Bone marrow (tissue), 2 donors: ENCODE results near the gene ZCCHC24.

ENCODE experiments used
- DNase-seq, 2 donors: peaks; one replicate each; lab custom pipeline; 2025; lab: John Stamatoyannopoulos, UW

The ZCCHC24 gene

DNA sequence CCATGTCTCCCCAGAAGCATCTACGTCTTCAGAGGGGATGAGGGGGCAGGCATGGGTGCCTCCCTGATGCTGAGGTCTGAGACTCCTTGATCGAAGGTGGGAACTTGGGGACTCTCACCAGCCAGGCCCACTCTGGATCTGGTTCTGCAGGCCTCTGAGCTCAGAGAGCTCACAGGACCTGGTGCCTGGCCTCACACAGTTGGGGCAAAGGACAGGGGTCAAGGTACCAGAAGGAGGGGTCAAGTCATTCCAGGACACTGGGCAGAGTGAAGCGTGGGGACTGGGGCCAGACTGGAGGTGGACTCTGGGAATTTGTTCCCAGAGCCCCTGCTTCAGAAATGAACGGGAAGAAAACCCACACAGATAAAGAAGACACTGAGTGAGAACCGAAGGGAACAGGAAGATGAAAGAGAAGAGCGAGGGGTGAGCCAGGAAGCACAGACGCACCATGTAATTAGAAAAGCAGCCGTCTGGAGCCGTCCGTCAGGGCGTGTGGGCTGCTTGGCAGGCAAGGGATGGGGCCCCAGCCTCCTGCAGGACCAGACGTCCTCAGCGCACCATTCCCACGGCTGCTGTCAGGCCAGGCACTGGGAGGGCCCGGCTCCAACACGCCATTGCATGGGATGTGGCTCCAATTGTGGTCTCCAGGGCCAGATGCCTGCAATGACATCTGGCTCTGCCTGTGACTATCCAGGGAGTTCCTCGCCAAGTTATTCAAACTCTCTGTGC, 47.7 kb downstream of the ZCCHC24 start:
- DNase-seq = no peak

DNA sequence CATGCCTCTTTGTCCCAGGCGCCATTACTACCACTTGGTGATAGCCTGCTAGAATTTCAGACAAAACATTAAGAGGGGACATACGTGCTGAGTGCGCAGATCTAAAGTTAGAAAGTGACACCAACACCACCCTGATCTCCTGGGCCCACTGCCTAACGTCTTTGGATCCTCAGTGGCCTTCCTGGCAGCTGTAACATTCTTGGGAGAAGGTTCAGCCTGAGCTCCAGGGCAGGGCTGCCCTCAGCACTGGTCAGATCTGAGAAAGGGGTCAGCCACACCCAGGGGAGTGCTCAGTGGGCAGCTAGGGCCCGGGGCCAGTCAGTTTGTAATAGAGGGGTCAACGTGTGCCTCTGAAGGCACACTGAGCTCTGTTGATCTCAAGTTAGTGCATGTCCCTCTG, 48.4 kb downstream of the ZCCHC24 start:
- no peak for DNase-seq

DNA sequence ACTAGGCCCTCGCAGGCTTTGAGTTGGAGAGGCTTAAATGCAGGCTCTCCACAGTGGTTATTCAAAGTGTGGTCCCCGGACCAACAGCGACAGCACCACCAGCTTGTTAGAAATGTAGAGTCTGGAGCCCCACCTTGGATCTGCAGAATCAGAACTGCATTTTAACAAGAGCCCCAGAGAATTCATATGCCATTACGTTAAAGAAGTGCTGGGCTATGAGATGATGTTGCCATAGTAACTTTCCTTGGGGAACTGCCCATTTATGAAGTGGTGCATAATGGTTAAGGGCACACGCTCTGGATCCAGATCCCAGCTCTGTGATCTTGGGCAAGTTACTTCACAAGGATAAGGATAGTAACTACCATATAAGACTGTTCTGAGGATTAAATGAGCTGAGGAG, 48.9 kb downstream of the ZCCHC24 start:
- DNase-seq = no peak

DNA sequence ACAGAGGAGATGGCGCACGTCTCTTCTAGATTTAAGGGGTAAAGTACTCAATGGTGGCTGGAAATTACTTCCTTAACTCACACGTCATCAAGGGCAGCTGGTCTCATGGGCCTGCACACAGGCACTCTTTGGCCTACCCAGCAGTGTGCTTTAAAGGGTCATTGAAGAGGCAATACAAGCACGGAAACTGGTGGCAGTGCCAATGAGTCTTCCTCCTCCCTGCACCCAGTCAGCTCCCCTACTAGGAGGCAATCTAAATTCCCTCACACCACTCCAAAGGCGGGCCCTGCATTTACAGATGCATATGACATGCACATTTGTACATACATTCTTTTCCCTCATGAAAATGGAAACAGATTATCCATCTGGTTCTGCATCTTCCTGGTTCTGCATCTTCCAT, 50.8 kb downstream of the ZCCHC24 start:
- no peak for DNase-seq

DNA sequence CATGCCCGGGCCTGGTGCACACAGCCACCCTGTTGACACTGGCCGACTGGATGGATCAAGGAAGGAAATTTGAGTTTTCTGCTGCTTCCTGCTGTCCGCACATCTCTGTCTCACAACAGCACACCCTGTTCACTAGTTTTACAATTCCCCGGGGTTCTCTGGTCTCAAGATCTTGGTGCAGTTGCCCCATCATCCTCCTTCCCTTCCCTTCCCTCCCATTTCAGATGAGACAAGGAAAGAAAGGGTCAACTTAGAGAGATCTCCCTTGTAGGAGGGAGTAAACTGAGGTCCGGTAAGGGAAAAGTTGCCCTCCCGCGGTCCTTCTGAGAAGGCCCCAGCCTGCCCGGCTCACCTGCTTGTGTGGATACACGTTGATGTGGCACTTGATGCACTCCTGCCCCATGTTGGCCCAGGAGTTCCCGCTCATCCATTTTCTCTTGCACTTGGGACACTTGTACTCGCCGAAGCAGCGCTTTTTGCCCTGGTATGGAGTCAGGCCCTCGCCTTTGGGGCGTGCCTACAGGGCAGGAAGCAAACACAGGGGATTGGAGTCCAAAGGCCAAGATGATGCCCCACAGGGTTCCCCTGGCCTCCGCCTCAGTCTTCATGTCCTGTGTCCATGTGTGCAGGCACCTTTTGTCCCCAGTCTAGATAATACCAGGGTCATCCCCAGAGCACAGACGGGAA, 51.4 kb downstream of the ZCCHC24 start:
- DNase-seq = no peak

DNA sequence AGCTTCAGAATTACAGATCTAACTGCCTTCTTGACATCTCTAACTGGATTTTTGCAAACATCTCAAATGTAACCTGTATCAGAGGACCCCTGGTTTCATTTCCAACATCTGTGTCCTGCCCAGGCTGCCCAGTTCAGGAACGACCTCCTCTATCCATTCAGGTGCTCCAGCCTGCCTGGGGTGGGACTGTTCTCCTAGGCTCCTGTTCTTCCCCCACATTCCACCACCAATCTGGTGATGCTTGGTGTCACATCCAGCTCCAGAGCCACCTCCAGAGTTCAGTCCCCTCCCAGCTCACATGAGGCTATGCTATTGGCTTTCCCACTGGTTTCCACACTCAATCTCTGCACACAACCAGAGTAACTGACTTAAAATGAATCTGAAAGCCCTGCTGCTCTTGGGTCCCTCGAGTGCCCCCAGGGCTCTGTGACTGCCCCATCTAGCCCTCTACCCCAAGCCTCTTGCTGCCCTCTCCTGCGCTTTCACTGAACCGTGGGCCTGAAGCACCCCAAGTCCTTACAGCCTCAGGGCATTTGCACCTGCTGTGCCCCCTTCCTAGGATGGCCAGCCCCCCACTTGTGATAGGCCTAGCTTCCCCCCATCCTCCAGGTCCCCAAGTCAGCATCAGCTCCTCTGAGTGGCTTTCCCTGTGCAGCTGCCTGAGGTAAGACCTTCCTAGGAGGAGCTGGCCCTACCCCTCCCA, 52.1 kb downstream of the ZCCHC24 start:
- DNase-seq = no peak

DNA sequence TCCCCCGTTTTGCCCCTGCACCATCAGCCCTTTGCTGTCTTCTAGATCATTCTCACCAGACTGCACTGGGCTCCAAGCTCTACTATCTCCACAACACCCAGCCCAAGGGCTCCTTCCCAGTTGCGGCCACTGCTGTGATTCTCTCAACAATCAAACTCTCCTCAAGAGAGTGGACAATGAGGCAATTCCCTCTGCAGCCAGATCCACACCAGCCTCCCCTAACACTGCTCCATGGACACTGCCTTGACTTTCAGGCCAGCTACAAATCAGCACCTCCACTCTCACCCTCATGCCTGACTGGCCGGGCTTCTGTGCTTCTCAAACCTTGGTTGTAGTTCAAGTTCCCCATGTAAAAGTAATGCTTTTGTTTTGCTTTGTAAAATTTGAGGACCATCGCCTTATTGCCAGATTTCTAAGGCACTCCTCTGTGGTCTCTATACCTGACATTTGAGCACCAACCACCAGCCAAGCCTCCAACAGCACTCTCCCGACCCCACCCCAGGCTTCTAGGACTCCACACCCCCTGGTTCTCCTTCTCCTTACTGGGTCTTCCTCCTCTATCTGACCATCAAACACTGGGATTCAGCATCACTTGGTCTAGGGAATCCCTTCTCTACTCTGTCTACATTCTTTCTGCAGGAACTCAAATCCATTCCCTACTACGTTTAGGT, 52.8 kb downstream of the ZCCHC24 start:
- no peak for DNase-seq

DNA sequence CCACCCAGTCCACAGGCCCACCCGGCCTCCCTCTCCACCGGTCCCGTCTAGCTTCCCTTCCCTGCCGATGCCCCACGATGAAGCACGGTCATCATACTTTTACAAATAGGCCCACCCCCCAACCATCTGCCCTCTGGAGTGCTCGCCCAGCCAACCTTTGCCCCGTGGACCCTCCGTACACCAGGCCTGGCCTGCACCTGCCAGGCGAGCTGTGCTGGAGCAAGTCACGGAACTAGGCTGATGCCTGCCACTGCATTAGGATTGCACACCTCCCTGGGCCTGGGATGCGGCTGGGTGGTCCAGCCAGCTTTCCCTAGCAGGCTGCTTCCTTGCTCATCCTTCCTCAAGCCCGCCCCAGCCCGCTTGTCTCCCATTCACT, 53.4 kb downstream of the ZCCHC24 start:
- DNase-seq = no peak

DNA sequence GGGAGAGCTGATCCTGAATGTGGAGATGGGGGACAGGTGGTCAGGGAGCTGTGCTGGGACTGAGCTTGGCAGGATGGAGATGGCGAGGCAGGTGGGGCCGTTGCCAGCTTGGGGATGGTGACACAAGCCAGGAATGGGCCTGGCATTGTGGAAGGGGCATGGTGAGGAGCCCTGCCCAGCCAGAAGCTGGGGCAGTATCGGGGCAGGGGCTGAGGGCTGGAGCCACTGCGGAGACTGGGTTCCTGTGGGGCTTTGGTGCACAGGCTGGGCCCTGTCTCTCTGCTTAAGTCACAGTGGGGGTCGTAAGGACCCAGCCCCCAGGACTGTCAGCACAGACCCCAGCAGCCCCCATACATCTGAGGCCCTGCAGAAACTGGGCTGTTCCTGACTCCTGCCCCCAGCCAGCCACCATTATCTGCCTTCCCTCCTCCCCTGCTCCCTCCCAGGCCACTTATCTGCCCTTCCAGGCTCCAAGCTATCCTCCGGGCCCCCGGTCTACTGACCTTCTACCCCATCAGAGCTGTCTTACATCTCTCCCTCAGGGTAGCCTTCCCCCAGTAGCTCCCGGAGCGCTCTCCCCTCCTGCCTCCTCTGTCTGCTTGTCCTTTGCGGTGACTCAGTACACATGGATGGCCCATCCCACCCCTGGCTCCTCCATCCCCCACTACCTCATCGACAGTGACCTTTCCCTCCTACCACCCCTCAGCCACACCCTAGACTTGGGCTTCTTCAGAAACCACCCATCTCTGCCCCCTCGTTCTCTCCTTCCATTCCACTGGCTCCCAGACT, 54.0 kb downstream of the ZCCHC24 start:
- DNase-seq = no peak

DNA sequence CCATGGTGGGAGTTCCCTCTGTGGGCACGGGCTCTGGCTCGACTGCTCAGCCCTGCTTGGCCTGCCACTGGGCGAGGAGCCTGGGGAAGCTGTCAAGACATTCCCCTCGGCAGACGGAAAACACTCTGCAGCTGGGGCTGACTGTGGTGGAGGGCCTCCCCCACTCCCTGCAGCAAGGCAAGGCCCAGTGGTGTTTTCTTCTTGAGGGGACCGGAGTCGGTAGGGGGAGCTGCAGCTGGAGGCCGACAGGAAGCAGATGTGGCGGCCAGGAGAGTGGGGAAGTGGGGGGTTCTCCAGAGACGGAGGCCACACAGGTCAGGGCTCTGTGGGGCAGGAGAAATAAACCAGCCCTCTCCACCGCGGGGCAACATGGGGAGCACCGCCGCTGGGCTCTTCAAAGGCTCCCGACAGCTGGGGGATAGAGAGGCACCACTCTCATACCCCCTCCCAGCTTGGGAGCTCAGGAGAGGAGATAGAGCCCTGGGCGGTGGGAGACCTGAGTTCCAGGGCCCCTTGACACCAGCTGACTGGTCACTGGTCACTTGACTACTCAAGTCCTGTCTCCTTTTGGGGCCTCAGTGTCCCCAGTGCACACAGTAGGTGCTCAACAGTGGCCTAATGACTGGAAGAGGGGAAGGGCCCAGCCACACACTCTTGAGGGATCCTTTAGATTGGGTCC, 54.7 kb downstream of the ZCCHC24 start:
- DNase-seq = peak in 1 of 2 donors; percentile 87

DNA sequence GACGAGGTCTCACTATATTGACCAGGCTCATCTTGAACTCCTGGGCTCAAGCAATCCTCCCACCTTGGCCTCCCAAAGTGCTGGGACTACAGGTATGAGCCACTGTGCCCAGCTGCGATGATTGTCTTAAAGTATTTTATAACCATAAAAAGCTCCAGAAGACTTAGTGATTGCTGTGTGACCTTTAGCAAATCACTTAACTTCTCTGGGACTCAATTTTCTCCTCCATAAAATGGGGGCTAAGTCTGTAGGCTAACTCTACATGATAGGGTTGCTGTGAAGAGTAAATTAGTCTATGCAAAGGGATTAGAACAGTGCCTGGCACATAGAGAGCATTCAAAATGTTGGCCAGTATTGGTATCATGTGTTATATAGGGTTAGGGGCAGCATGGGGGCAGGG, 55.4 kb downstream of the ZCCHC24 start:
- no peak for DNase-seq

DNA sequence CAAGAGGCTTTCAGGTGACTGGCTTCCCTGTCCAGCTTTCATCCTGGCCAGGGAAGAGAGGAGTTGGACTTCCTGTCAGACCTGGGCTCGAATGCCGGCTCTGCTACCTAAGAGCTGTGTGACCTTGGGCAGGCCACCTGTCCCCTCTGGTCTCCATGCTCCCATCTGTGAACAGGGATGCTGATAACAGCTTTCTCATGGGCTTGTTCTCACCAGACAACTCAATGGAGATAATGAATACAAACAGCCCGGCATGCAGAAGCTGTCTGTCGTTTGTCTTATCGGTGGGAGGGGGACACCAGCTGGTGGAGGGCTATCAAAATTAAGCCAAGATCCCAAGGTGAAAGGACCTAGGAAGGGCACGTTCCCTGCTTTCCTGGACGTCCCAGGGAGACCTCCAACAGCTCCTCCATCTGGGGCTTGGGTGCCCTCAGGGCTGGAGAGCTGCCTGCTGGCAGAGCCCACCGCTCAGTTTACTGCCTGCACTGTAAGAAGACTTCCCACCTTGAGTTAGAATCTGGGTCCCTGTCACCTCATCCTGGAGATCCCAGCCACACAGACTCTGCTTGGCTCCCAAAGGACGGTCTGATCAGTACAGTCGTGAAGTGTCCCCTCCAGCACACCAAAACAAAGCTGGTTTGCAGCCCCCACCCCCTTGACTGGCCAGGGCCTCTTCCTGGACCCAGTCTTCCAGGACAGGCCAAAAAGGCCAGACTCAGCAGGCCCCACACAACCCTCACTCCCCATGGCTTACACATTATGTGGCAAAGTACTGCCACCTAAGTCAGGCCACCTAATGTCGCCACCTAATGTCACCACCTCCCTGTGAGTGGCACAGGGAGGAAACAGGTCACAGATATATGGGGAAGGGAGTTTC, 57.2 kb downstream of the ZCCHC24 start:
- DNase-seq = no peak

DNA sequence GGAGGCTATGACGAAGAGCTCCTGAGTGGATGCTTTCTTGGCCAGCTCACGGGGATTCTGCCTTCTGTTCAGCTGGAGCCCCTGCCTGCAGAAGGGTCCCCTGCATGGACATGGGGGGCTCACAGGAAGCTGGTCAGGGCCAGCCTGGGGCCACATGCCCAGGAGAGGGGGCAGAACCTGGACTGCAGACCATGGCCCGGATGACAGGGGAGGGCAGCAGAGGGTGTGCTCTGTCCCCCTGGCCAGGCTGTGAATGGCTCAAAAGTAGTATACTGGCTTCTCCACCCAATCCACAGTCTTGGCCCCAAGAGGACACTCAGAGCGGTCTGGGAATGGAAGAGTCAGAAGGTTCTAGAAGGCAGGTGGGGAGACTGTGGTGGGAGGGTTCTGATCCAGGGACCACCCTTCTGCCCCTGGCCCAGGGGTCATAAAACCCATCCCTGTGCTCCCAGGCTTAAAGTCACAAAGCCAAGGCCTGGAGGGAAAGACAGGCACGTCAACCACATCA, 57.9 kb downstream of the ZCCHC24 start:
- no peak for DNase-seq

DNA sequence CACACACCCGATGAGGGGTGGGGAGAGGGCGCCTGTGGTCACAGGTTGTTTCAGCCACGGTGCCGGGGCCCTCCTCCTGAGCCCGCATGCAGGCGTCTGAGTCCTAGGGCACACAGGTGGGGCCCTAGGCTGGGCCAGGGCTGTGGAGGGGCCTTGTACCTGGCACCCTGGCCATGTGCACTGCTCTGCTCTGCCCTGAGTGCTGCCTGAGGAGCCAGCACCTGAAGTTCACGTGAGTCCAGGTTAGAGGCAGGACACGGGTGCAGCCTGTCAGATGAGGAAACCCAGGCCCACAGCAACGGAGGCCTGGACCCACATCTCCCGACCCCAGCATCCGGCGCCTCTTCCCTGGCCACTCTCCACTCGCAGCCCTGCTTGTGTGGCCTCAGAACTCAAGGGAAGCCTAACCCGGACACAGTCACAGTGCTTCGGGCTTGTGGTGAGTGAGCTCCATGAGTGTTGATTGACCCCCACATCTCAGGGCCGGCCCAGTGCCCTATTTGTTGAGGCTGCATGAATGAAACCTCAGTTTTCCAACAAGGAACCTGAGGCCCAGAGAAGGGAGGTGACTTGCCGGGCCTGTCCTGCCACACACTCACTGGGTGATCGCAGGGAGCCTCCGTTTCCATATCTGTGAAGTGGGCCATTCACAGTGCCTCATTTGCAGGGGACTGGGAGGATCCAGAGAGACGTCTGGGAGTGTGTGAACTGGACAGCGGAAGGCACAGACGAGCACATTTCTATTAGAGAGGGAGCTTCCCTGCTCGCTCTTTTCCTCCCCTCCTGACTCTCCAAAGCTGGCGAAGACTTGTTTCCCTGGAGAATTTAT, 58.6 kb downstream of the ZCCHC24 start:
- no peak for DNase-seq

DNA sequence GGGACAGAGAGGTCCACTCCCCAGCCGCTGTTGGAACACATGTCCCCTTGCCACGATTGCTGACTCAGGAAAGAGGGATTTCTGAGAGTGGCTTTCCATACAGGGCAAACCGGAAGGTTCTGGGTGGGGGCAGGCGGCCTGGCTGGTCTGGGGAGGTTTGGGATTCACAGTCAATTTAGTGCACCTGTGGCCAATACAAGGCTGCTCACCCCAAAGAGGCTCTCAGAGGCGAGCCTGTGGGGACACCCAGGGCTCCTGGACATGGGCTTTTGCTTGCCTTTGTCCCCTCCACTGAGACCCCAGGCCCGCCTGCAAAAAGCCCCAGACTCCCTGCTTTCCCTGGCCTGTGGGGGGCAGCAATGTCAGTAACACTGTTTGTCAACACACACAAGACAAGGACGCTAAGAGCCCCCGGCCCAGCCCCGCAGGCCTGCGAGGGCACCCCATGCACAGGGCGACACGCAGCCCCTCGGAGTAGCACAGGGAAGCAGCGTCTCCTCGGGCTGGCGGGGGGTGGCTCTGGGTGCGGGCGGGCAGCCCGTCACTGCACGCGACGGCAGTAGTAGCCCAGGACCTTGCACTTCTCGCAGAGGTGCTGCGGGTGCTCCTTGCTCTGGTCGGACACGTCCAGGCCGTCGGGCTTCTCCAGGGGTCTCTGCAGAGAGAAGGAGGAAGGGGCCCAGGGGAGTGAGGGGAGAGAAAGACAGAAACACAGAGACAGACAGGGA, 59.5 kb downstream of the ZCCHC24 start:
- DNase-seq = no peak

DNA sequence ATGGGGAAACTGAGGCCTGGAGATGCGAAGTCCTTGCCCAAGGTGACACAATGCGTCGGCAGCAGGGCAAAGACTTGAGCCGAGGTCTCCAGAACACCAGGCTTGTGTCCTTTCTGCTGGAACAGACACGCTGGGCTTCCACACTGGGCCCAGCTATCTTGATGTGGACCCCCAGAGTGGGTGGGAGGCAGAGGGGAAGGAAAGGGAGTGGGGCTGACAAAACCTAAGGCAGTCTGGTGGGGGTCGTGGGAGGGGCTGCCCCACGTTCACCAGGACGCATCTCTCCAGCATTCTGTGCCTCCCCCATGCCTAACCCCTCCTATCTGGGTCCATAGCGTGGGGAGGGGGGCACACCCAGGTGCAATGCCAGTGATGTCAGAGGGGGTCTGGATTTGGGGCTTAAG, 60.0 kb downstream of the ZCCHC24 start:
- DNase-seq = no peak

DNA sequence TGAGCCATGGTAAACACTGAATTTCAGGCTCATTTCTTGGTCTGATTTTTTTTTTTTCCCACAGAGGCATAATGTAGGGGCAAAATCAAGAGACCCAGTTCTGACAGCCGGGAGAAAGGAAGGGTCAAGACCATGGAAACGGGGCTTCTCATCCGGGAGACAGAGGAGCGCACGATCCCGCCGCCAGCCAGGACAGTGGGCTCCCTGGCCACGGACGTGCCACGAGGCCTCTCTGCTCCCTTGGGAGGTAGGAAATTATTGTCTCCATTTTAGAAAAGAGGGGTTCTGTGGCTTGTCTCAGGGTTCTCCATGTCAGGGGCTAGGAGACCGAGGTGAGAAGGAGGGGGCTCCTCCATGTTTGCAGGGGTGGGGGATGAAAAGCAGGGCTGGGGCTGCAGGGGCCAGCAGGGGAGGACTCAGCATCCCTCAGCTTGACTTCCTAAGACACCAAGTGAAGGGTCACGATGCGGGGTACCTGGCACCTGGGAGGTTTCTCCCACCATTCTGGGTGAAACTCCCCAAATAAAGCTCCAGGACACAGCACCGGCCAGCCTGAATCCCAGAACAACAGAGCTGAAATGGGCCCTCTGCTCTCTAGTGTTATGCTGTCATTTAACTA, 60.5 kb downstream of the ZCCHC24 start:
- no peak for DNase-seq

DNA sequence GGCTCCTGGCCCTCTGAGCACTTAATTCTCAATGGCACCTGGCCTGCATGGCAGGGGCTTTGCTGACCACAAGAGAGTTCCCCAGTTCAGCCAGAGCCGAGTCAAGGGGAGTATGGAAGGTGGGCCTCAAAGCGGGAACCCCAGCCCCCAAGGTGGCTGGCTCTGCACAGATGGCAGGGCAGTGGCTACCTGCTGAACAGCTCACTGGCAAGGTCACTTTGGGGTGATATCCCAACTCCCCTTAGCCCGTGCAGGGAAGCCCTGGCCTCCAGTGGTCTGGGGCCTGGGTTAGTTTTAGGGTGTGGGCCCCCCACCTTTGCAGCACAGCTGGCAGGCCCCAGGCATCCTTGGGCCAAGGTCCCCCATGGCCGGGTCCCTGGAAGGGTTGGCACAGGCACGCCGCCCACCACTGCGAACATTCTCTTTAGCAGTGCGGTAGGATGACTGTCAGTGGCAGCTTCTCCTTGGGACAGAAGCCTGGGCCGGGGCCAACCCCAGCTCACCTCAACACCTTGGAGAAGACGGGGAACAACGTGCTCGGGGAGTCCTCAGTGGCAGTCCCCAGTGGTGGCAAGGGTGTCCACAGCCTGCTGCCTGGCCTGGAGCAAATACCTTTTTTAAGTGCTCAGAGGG, 61.3 kb downstream of the ZCCHC24 start:
- no peak for DNase-seq
